ENCODE data around the gene MRGPRG.

The MRGPRG gene

DNA sequence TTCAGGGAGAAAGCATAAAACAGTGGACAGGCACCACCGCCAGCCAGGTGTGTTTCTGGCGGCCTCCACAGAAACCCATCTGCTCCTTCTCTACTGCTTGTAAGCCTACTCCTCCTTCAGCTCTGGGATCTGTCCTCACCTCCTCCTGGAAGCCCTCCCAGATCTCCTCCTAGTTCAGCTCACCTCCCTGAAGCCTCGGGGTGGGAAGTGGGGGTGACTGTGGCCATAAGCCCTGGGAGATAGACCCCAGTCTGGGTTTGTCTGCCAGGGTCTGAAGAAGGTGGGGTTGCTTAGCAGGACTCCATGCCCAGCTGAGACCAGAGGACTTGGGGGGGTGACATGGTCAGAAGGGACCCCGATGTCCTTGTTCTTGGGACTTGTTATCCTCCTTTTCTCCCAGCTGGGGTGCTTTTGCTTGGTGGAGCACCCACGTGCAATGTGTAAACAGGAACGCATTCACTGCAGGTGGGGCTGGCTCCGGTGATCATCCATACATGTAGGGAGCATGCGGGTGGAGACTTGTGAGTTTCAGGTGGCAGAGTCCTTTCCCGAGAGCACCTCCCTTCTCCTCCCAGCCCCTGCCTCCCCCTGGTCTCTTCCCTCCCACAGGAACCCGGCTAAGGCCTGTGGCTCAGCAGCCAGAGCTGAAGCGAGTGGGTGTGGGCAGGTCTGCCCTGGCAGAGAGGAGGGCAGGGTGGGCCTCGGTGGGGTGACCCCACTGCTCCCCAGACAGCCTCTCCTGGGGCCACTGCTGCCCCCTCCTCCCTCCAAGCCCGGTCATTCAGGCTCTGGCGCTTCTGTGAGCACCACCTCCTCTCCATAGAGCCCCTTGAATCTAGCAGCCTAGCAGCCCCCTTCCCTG lies 25.9 kb downstream of the MRGPRG start:
- no peak for DNase-seq

DNA sequence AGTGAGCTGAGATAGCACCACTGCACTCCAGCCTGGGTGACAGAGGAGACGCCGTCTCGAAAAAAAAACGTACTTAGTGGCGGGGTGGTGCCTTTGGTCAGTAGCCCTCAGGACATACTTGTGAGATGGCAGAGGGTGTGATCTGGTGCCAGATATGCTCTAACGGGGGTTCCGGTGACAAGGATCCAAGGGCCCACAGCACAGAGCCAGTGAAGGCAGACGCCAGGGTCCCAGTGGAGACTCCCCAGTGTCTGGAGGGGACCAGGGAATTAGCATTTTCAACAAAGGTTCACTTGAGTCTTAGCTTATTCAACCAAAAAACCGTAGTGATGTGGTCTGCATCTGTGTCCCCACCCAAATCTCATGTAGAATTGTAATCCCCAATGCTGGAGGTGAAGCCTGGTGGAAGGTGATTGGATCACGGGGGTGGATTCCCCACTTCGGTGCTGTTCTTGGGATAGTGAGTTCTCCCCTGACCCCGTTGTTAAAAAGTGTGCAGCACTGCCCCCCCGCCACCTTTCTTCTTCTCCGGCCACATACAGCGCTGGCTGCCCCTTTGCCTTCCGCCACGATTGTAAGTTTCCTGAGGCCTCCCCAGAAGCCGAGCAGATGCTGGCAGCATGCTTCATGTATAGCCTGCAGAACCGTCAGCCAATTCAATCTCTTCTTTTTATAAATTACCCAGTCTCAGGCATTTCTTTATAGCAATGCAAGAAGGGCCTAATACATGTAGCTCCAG lies 26.9 kb downstream of the MRGPRG start:
- DNase-seq: no peak

DNA sequence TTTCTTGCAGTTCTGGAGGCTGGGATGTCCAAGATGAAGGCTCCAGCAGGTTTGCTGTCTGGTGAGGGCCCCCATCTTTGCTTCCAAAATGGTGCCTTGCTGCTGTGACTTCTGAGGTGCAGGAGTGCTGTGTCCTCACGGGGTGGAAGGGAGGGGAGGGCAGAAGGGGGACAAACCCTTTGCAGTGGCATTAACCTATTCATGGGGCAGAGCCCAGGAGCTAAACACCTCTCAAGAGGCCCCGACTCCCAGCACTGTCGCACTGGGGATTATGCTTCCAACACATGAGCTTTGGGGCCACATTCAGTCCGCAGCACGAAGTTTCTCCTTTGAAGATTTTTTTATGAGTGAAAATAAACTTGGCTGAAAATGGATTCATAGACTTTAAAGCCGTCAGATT lies 28.0 kb downstream of the MRGPRG start:
- DNase-seq: no peak

DNA sequence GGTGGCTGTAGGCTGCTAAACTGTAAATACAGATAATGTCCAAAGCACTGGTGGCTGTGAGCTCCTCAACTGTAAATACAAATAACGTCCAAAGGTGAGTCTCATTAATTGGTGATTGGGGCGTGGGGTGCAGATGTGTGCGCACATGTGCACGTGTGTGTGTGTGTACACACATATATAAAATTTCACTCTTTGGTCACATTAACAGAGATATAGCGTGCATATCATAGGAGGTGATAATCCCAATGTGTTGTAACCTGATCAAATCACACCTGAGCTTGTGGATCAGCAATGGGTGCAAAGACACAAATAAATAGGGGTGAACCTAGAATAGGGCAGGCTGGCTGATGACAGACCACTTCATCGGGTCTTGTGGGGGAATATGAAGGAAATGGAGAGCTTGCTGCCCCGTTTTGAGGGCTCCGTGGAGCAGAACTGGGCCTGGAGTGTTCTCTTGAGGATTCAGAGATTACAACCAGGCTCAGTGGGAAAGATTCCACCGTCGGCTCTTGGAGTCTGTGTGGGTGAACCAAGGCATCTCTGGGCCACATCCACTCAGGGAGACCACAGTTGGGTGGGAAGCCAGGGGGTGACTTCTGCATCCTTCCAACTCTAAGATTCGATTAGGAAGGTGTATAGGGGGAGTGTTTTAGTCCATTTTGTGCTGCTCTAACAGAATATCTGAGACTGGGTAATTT lies 28.6 kb downstream of the MRGPRG start:
- no peak for DNase-seq

DNA sequence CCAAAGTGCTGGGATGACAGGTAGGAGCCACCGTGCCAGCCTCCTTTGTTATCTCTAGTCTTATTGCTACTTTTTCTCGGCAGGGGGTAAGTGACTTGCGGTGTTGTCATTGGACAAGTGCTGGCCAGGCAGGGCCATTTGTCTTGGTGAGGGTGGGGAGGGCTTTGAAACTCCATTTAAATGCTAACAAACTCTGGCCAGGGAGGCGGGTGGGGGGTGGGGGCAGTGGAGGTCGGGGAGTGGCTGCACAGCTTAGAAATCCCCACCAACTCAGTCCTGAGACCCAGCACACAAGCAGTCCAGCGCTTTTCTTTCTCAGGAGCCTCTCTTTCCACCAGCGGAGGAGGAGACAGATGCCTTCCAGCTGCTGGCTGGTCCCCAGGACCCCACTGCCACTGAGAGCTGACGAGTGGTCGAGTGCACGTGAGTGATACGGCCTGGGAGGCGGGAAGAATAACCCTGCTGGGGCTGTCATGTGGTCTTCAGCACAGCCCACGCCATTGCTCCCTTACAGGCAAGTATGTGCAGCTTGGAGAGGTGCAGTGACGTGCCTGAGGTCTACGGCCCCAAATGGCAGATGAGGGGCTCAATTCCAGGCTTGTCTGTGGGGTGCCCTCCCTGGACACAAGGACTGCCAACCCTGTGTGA lies 29.3 kb downstream of the MRGPRG start:
- DNase-seq: no peak

DNA sequence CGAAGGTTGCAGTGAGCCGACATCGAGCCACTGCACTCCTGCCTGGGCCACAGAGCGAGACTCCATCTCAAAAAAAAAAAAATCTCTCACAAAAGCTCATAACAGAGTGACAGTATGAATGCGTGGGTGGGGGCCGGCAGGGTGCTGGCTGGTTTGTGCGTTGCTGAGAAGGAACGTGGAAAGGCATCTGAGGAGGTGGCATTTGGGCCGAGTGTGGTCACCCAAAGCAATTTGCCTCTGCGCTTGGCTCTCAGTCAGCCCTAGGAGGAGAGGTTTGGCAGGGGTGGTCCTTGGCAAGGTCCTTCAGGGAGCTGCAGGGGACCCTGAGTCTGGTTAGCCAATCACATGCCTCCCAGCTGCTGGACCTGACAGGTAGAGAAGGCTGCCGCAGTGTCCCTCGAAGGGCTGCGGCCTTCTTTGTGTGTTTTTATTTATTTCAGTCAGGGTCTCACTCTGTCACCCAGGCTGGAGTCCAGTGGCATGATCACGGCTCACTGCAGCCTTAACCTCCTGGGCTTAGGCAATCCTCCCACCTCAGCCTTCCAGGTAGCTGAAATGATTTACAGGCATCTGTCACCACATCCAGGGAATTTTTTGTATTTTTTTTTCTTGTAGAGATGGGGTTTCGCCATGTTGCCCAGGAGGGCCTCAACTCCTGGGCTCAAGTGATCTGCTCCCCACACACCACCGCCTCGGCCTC lies 30.0 kb downstream of the MRGPRG start:
- no peak for DNase-seq

DNA sequence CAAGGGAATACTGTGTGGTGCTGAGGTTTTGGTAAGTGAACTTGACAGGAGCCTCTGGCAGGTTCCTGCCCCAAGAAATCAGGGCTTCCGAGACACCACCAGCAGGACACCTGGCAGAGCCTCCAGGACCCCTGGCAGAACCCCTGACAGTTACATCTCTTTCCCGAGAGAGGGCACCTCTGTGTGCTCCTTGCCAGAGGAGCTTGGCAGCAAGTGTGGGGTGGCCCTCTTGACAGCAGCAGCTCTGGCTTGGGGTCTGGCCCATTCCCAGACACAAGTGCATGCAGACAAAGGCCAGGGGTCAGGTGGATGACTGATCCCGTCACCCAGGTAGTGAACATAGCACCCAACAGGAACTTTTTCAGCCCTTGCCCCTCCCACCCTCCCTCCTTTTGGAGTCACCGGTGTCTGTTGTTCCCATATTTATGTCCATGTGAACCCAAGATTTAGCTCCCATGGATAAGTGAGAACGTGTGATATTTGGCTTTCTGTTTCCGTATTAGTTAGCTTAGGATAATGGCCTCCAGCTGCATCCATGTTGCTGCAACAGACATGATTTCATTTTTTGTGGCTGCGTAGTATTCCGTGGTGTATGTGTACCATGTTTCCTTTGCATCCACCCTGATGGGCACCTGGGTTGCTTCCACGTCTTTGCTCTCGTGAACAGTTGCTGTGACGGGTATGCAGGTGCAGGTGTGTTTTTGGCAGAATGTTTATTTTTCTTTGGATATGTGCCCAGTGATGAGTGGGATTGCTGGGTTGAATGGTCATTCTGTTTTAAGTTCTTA lies 32.3 kb downstream of the MRGPRG start:
- no peak for DNase-seq

DNA sequence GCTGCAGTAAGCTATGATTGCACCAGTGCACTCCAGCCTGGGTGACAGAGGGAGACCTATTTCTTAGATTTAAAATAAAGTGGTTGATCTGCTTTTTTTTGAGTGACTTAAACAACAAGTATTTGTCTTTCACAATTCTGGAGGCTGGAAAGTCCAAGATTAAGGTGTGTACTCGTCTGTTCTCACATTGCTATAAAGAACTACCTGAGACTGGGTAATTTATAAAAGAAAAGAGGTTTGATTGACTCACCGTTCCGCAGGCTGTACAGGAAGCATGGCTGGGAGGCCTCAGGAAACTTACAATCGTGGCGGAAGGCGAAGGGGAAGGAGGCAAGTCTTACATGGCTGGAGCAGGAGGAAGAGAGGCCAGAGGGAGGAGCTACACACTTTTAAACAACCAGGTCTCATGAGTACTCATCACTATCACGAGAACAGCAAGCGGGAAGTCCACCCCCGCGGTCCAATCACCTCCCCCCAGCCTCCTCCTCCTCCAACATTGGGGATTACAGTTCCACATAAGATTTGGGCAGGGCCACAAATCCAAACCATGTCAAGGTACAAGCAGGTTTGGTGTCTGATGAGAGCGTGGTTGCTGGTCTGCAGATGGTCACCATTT lies 33.8 kb downstream of the MRGPRG start:
- no peak for DNase-seq

DNA sequence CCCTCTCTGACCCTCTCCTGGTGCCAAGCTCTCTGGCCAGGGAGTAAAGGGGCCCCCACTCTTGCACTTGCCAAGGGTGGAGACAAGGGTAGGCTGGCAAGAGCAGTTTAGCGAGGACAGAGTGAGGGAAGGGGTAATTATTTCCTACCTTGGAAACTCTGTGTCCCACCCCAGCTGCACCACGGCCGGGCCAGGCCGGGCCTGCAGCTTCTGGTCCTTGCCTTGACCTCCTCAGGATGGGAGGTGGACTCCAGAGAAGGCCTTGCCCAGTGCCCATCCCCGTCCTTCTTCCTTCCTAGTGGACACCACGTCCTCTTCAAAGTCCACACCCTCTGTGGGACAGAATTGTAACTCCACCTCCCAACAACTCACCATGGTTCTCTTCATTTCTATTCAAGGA lies 35.1 kb downstream of the MRGPRG start:
- DNase-seq: no peak

DNA sequence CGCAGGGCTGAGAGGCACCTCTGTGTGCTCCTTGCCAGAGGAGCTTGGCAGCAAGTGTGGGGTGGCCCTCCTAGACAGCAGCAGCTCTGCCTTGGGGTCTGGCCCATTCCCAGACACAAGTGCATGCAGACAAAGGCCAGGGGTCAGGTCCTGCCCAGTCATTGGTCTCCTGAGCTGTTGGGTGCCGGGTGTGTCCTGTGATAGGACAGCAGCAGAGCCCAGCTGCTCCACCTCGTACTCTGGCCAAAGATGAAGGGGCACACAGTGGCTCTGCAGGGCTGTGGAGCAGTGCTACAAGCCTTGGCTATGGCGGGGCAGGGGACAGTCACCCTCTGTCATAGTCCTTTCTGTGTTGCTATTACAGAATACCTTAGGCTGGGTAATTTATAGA lies 36.2 kb downstream of the MRGPRG start:
- no peak for DNase-seq

DNA sequence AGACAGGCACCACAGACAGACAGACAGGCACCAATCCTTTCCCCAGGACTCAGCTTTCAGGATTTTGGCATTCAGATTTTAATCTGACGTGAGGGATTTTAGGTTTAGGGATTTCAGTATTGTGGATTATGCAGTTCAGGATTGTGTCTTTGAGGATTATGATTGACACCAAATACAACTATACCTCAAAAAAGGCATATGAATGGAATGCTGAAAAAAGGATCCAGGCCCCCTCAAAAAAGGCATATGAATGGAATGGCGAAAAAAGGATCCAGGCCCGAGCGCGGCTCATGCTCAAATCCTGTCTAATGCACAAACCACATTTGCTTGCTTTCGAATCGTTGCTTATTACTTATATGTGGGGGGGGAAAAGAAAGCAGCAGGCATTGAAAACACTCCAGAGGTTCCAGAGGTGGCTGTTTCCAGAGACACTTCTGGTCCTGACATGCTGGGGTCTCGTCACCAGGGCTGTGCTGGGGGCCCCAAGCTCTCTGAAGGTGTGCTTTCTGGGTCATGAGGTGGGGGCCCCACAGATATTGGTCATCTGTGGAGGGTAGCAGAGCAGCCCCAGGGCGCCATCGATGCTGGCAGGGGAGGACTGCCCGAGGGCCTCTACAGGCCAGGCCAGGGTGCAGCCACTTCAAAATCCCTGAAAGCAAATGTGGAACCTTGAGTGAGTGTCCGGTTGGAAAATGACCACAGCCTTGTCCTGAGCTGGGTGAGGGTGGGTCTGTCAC lies 36.7 kb downstream of the MRGPRG start:
- no peak for DNase-seq

DNA sequence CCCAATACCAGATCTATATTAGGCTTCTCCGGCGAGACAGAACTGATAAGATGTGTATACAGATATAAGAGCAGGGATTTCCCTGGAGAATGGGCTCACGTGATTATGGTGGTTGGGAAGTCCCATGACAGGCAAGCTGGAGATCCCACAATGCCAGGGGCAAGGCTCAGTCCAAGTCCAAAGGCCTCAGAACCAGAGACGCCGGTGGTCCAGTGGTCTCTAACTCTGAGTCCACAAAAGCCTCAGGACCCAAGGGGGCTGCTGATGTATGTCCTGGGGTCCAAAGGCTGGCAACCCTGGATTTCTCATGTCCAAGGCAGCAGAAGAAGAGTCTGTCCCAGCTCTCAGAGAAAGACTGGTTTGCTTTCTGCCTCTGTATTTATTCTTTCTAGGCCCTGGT lies 37.7 kb downstream of the MRGPRG start:
- no peak for DNase-seq

DNA sequence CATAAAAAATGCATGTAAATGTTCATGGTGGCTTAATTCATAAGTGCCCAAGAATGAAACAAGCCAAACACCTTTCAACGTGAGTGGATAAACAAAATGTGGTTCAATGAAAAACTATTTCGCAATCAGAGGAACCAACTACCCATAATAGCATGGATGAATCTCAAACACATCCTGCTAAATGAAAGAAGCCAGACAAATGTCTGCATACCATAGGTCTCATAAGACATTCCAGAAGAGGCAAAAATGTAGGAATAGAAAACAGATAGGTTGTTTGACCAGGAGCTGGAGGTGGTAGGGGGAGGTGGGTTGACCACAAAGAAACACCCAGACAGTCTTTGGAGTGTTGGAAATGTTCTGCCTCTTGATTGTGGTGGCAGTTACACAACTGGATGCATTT lies 40.3 kb downstream of the MRGPRG start:
- no peak for DNase-seq

DNA sequence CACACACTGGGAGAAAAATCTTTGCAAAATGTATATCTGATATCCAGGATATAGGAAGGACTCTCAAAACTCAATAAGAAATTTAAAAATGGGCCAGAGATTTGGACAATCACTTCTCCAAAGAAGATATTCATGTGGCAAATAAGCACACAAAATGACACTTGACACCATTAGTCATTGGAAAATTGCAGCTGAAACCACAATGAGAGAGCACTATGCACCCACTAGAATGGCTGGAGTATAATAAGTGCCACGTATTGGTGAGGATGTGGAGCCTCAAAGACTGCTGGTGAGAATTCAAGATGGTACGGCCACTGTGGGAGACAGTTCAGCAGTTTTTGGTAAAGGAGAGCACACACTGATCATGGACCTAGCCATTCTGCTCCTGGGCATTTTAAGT lies 40.7 kb downstream of the MRGPRG start:
- DNase-seq: no peak

DNA sequence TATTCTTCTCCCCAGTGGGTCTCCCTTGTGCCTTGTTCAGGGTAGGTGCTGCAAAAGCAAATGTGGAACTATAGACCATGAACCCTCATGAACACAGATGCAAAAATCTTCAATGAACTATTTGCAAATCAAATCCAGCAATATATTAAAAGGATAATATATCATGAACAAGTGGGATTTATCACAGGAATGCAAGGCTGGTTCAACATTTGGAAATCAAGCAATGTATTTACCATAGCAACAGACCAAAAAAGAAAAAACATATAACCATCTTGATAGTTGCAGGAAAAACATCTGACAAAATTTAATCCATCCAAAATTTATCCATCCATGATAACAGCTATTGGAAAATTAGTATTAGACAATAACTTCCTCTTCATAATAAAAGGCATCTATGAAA lies 42.1 kb downstream of the MRGPRG start:
- DNase-seq: no peak

DNA sequence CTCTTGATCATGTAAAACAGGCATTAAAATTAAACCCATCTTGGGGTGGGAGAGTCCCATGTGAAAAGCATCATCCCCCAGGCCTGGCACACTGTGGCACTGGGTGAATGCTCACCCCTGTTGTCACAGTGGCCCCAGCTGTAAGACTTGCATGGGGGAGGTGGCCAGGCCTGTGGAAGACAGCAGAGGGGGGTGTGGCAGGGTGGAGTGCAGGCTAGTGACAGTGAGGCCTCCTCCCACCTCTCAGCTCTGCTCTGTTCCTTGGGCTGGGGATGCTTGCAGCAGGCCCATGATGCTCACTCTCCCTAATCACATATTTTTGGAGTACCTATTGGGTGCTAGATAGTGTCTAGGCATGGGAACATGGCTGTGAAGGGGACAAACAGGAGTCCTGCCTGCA lies 43.4 kb downstream of the MRGPRG start:
- no peak for DNase-seq

DNA sequence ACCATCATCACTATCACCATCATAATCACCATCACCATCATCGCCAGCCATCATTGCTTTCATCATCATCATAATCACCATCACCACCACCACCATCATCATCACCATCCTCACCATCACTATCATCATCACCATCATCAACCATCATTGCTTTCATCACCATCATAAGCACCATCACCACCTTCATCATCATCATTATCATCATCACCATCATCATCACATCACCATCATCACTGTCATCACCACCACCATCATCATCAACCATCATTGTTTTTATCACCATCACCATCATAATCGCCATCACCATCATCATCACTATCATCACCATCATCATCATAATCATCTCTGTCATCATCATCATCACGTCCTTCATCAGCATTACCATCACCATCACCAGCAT lies 44.2 kb downstream of the MRGPRG start:
- DNase-seq: no peak

DNA sequence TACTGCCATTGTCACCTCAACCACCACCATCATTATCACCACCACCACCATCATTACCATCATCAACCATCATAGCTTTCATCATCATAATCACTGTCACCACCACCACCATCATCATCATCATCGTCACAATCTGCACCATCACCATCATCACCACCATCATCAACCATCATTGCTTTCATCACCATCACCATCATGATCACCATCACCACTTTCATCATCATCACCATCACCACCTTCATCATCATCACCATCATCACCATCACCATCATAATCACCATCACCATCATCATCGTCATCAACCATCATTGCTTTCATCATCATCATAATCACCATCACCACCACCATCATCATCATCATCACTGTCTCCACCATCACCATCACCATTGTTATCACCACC lies 44.8 kb downstream of the MRGPRG start:
- DNase-seq: no peak

DNA sequence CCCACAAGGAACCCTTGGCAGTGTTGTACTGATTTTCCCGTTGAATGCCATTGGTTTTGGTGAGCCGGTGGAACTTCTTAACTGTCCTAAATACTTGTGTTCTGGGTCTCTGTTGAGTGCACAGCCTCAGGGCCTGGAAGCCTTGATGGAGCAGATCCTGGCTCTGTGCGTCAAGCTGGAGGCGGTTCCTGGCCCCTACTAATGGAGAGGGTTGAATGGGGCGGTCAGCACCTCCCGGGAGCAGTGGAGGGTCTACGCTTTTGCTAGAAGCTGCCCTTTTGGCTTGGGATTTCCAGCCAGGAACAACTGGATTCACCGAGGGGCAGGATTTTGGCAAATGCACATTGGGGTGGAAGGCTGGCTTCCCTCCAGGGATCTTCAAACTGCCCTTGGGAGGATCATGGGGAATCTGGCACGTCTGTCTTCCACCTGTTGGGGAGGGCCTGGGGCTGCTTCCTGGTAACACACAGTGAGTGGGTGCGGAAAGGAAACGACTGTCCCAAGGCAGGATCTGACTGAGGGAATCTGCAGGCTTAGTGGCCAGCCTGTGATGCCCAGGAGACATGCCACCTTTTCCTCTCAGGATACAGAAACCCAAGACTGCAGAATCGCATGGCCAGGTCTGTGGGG lies 46.6 kb downstream of the MRGPRG start:
- DNase-seq: no peak
